HL-60 (cell line): ENCODE results near the gene CCDC154.

Source experiments
- DNase-seq, 2 experiments: peaks; one replicate each; pipeline ENCODE4 v3.0.0-alpha.2; 2010 to 2020; ENCODE audit warnings: low read depth in 1 of 2, low spot score in 1 of 2
- H3K27ac ChIP-seq: fragments of 250-450 bp; sonication (Bioruptor Pico); replicated peaks from 2 replicates; pipeline ENCODE4 v1.5.1; 2020; ENCODE audit warnings: mild to moderate bottlenecking, moderate library complexity
- H3K27me3 ChIP-seq: fragments of 250-450 bp; sonication (Bioruptor Pico); 2 replicates; pipeline ENCODE4 v1.5.1; 2021; ENCODE audit warnings: mild to moderate bottlenecking, moderate library complexity; ENCODE audit not compliant: insufficient read depth, poor library complexity, severe bottlenecking
- H3K4me3 ChIP-seq: replicated peaks from 2 replicates; pipeline ENCODE4 v1.5.1; 2011; ENCODE audit warnings: mild to moderate bottlenecking, control low read depth, low read length; ENCODE audit not compliant: insufficient read depth
- GABPA ChIP-seq: IDR thresholded peaks from 2 replicates; pipeline ENCODE4 v1.6.1; 2012; ENCODE audit warnings: low read depth
- POLR2AphosphoS5 ChIP-seq: IDR thresholded peaks from 2 replicates; pipeline ENCODE4 v1.6.1; 2012; ENCODE audit warnings: low read depth
- SPI1 ChIP-seq: IDR thresholded peaks from 2 replicates; pipeline ENCODE4 v1.6.1; 2012; ENCODE audit warnings: low read depth, mild to moderate bottlenecking, borderline replicate concordance
- TF ChIP-seq, protein P1 (sequence below): IDR thresholded peaks from one replicate; pipeline ENCODE4 v1.5.1; 2011; ENCODE audit warnings: low read length, control low read depth, inconsistent platforms; ENCODE audit not compliant: insufficient read depth
- TF ChIP-seq, protein P2 (sequence below): IDR thresholded peaks from 2 replicates; pipeline ENCODE4 v1.6.1; 2012; ENCODE audit warnings: low read depth; ENCODE audit not compliant: insufficient replicate concordance

Gene CCDC154

DNA sequence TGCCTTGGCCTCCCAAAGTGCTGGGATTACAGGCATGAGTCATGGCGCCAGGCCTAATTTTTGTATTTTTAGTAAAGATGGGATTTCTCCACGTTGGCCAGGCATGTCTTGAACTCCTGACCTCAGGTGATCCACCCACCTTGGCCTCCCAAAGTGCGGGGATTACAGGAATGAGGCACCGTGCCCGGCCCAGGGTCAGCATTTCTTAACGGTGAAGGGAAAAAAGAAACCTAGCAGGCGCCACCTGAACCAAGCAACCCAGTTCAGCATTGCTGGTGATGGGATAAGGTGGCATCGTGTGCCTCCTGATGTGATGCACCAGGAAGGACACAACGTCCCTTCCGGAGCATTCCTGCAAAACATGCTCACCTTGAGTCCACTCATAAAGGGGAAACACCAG, 32.7 kb upstream of the CCDC154 start:
- TF ChIP-seq POLR2AphosphoS5 (no peak), GABPA (no peak), SPI1 (no peak)
- TF ChIP-seq, protein P1, sequence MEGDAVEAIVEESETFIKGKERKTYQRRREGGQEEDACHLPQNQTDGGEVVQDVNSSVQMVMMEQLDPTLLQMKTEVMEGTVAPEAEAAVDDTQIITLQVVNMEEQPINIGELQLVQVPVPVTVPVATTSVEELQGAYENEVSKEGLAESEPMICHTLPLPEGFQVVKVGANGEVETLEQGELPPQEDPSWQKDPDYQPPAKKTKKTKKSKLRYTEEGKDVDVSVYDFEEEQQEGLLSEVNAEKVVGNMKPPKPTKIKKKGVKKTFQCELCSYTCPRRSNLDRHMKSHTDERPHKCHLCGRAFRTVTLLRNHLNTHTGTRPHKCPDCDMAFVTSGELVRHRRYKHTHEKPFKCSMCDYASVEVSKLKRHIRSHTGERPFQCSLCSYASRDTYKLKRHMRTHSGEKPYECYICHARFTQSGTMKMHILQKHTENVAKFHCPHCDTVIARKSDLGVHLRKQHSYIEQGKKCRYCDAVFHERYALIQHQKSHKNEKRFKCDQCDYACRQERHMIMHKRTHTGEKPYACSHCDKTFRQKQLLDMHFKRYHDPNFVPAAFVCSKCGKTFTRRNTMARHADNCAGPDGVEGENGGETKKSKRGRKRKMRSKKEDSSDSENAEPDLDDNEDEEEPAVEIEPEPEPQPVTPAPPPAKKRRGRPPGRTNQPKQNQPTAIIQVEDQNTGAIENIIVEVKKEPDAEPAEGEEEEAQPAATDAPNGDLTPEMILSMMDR: no peak
- TF ChIP-seq, protein P2, sequence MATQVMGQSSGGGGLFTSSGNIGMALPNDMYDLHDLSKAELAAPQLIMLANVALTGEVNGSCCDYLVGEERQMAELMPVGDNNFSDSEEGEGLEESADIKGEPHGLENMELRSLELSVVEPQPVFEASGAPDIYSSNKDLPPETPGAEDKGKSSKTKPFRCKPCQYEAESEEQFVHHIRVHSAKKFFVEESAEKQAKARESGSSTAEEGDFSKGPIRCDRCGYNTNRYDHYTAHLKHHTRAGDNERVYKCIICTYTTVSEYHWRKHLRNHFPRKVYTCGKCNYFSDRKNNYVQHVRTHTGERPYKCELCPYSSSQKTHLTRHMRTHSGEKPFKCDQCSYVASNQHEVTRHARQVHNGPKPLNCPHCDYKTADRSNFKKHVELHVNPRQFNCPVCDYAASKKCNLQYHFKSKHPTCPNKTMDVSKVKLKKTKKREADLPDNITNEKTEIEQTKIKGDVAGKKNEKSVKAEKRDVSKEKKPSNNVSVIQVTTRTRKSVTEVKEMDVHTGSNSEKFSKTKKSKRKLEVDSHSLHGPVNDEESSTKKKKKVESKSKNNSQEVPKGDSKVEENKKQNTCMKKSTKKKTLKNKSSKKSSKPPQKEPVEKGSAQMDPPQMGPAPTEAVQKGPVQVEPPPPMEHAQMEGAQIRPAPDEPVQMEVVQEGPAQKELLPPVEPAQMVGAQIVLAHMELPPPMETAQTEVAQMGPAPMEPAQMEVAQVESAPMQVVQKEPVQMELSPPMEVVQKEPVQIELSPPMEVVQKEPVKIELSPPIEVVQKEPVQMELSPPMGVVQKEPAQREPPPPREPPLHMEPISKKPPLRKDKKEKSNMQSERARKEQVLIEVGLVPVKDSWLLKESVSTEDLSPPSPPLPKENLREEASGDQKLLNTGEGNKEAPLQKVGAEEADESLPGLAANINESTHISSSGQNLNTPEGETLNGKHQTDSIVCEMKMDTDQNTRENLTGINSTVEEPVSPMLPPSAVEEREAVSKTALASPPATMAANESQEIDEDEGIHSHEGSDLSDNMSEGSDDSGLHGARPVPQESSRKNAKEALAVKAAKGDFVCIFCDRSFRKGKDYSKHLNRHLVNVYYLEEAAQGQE: no peak
- H3K27ac ChIP-seq: no peak overlapping the region
- H3K4me3 ChIP-seq: no peak overlapping the region
- no peak for DNase-seq
- no peaks in the 10 kb centered on the region for H3K27me3 ChIP-seq

DNA sequence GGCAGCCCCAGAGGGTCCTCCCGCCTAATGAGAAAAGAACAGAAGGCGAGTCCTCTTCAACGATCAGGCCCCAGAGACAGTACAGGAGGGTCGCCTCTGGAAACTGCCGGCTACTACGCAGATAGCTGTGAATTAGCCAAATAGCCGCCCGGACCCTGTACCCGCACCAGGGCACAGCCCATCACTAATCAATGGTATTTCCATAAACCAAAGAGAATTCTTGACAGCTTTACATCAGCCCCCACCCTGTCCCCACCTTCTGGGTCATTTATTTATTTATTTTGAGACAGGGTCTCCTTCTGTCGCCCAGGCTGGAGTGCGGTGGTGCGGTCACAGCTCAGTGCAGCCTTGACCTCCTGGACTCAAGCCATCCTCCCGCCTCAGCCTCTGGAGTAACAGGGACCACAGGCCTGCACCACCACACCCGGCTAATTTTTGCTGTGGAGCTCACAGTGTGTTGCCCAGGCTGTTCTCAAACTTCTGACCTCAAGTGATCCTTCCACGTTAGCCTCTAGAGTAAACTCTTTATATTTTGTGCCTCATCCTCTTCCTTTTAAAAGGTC, 31.3 kb upstream of the CCDC154 start:
- peak overlapping the region; percentile 73 for H3K4me3 ChIP-seq
- H3K27ac ChIP-seq: peak overlapping the region; percentile 81
- TF ChIP-seq, protein P1: no peak
- TF ChIP-seq POLR2AphosphoS5 (no peak), GABPA (no peak), SPI1 (no peak)
- TF ChIP-seq, protein P2: no peak
- DNase-seq: no peak
- no peaks in the 10 kb centered on the region for H3K27me3 ChIP-seq

DNA sequence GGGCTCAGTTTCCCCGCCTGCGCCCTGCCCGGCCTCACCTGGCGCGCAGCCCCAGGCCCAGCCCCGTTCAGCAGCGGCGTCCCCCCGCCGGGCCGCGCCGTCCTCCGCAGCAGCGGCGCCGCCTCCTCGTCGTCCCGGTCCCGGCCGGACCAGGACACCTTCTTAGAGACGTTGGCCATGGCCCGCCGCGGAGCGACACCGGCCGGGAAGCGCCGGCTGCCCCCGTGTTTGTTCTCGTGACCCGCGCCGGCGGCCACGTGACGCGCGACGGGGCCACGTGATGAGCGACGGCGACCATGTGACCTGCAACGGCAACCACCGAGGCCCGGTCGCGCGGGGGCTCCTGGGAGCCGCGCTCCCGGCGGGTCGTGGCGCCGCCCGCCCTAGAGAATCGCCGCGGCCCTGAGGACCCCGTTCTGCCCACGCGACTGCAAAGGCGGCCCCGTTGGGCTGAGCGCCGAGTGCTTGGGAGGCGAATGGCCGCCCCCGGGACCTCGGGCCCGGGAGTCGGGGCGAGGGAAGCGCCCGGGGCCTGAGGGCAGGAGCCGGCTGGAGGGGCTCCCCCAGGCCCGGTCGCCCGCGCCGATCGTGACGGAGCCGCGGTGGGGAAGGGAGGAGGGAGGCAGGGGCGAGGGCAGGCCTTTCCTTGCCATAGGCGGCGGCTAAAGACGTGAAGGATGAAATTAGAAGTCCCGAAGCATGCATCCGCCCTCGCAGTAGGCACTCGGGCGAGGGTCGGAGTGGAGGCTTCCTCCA, 30.6 kb upstream of the CCDC154 start, which contains the start of gene CLCN7:
Gene CLCN7 (minus strand): TSS at position 233 of the 756 bp plus-strand sequence. CDS start 54 bp downstream, at position 179.
- H3K27ac ChIP-seq: peak within 1 kb of the TSS; percentile 99
- DNase-seq: peak; percentile 88 to 97
- peak within 1 kb of the TSS; percentile 73 for H3K4me3 ChIP-seq
- no peaks in the 10 kb centered on the region for H3K27me3 ChIP-seq
- TF ChIP-seq, protein P2: no peak
- peak; percentile 43; the same call in 1 of the 2 replicates for TF ChIP-seq POLR2AphosphoS5
